ENCODE results near the gene NEURL3.

- TF ChIP-seq GATA2 (IDR thresholded peaks at IDR 0.05; ENCODE audit: low read depth, low read length): no peak
- TF ChIP-seq GATA3 (IDR thresholded peaks at IDR 0.05; ENCODE audit: low read depth, low read length): no peak
Observed at GRCh38 chr2:96526101-96526591, 21.0 kb upstream of the NEURL3 start.

Measured in SH-SY5Y (cell line).